PC-3 (cell line): ENCODE data around the gene INPP5F. TPM values are rescaled to one million over a fixed set of nuclear protein-coding genes. Genes with fewer than 3 reads are reported as not detected.

Experiments used
- ATAC-seq: fragments of 200-7000 bp; cut with Tn5 transposase; 2 replicates; pipeline ENCODE4 v1.9.1; 2020; ENCODE audit warnings: mild to moderate bottlenecking, moderate library complexity
- BruUV-seq: library from RNA; stranded (reverse); fragments of 400-500 nt; replicated peaks from 2 replicates; lab custom pipeline; 2021; lab: Mats Ljungman, UMichigan
- CTCF ChIA-PET: fragments of 300-600 bp; sonication (Branson Sonifier 250); formaldehyde crosslinking; loops from one replicate; lab custom pipeline; 2022; ENCODE audit warnings: antibody characterized with exemption; lab: Charles Lee
- POLR2A ChIA-PET: fragments of 300-600 bp; sonication (Branson Sonifier 250); formaldehyde crosslinking; loops from one replicate; lab custom pipeline; 2022; ENCODE audit warnings: antibody characterized with exemption; ENCODE audit not compliant: unreplicated experiment; lab: Charles Lee
- DNase-seq: peaks from one replicate; pipeline ENCODE4 v3.0.0-alpha.2; 2015
- H2AFZ ChIP-seq: fragments of 300-600 bp; sonication (generic); 2 replicates; pipeline ENCODE4 v1.6.0; 2016; ENCODE audit warnings: antibody characterized with exemption, low read length
- H3F3A ChIP-seq: fragments of 300-600 bp; sonication (generic); one replicate; pipeline ENCODE4 v1.6.0; 2017; ENCODE audit warnings: antibody characterized with exemption, low read length, control low read depth, mild to moderate bottlenecking; ENCODE audit not compliant: unreplicated experiment
- H3K27ac ChIP-seq: fragments of 300-600 bp; sonication (generic); 2 replicates; pipeline ENCODE4 v1.5.1; 2016; ENCODE audit warnings: mild to moderate bottlenecking, low read length
- H3K27me3 ChIP-seq: fragments of 300-600 bp; sonication (generic); 2 replicates; pipeline ENCODE4 v1.6.1; 2016; ENCODE audit warnings: low read length, mixed read lengths
- H3K36me3 ChIP-seq: fragments of 300-600 bp; sonication (generic); 2 replicates; pipeline ENCODE4 v1.6.1; 2016; ENCODE audit warnings: low read depth, mixed run types, low read length, mixed read lengths
- H3K4me1 ChIP-seq: fragments of 300-600 bp; sonication (generic); 2 replicates; pipeline ENCODE4 v1.5.1; 2016; ENCODE audit warnings: low read length; ENCODE audit not compliant: insufficient read depth
- H3K4me2 ChIP-seq: fragments of 300-600 bp; sonication (generic); 2 replicates; pipeline ENCODE4 v1.6.0; 2016; ENCODE audit warnings: low read length
- H3K4me3 ChIP-seq: fragments of 300-600 bp; sonication (generic); 2 replicates; pipeline ENCODE4 v1.5.1; 2016; ENCODE audit warnings: mild to moderate bottlenecking, low read length, mixed read lengths
- H3K79me2 ChIP-seq: fragments of 300-600 bp; sonication (generic); 2 replicates; pipeline ENCODE4 v1.6.1; 2017; ENCODE audit warnings: low read length, mixed read lengths
- H3K9ac ChIP-seq: fragments of 300-600 bp; sonication (generic); 2 replicates; pipeline ENCODE4 v1.6.0; 2016; ENCODE audit warnings: mild to moderate bottlenecking, low read length
- H3K9me2 ChIP-seq: fragments of 300-600 bp; sonication (generic); replicated peaks from 2 replicates; pipeline ENCODE4 v1.6.1; 2016; ENCODE audit warnings: mixed run types, low read length, mixed read lengths
- H3K9me3 ChIP-seq: fragments of 300-600 bp; sonication (generic); 2 replicates; pipeline ENCODE4 v1.6.1; 2016; ENCODE audit warnings: low read length, mixed read lengths
- H4K20me1 ChIP-seq: fragments of 300-600 bp; sonication (generic); 2 replicates; pipeline ENCODE4 v1.6.1; 2016; ENCODE audit warnings: low read length, mixed read lengths
- CTCF ChIP-seq: fragments of 300-600 bp; sonication (generic); conservative IDR thresholded peaks from 2 replicates; pipeline ENCODE4 v1.5.1; 2017; ENCODE audit warnings: antibody characterized with exemption, low read depth, mild to moderate bottlenecking, low read length
- EZH2 ChIP-seq: fragments of 300-600 bp; sonication (generic); IDR thresholded peaks from one replicate; pipeline ENCODE4 v1.6.1; 2017; ENCODE audit warnings: antibody characterized with exemption, mild to moderate bottlenecking, low read length; ENCODE audit not compliant: unreplicated experiment
- EZH2phosphoT487 ChIP-seq: fragments of 300-600 bp; sonication (generic); IDR thresholded peaks from 2 replicates; pipeline ENCODE4 v1.6.1; 2018; ENCODE audit warnings: mild to moderate bottlenecking, antibody characterized with exemption, low read length, borderline replicate concordance
- intact Hi-C: fragments of 100-400 bp; cut with micrococcal nuclease; formaldehyde crosslinking; loops from 2 replicates; pipeline ENCODE4 v1.9.0; 2023
- total RNA-seq: library from RNA; depleted of rRNA; stranded (reverse); fragments of >200 nt; gene quantifications from 2 replicates; pipeline ENCODE4 v1.2.3, GENCODE V29; 2014

INPP5F gene
- total RNA-seq, 1 experiment from 2014 or later, result 8.2 TPM

DNA sequence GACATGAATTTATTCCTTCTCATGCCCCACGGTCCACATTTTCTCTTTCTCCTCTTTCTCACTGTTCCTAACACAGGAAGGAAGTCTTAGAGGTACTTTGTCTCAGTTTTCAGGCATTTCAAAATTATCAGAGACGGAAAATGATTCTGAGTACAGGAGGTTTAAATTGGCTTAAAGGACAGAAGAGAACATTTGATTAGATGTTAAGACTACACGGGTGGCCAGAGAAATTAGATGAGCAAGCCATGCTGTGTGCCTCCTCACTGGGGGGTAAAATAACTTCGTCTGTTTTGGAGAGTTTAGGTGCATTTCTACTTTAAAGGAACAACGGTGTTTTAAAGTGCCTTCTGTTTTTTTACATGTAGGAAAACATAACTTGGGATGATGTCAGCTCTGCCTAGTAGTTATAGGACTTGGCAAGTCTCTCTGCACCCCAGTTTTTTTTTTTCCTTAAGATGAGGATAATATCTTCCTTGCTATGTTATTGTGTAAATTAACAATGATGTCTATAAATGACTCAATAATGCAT is 79.9 kb downstream of the INPP5F start:
- intact Hi-C loops, result no loop called here
- Histone ChIP-seq H3K36me3 (no peaks in the 10 kb centered on the region), H3K9me2 (no peaks in the 10 kb centered on the region), H3K27me3 (no peaks in the 10 kb centered on the region), H3K27ac (no peak overlapping the region), H3F3A (no peaks in the 10 kb centered on the region), H3K9ac (no peak overlapping the region), H4K20me1 (no peaks in the 10 kb centered on the region), H3K79me2 (no peaks in the 10 kb centered on the region), H3K9me3 (no peaks in the 10 kb centered on the region), H3K4me3 (no peak overlapping the region), H3K4me2 (no peak overlapping the region), H3K4me1 (no peaks in the 10 kb centered on the region), H2AFZ (no peak overlapping the region)
- TF ChIP-seq CTCF, result no peak
- TF ChIP-seq EZH2phosphoT487, result no peak
- TF ChIP-seq EZH2, result no peak
- CTCF ChIA-PET, result no interaction called here
- no peak for ATAC-seq
- DNase-seq, result no peak
- POLR2A ChIA-PET, result no interaction called here
- BruUV-seq, result no TSS peak

- no peaks in the 10 kb centered on the region for H3K9me3 ChIP-seq
- no peak overlapping the region for H2AFZ ChIP-seq
- no peak overlapping the region for H3K9ac ChIP-seq
- no peak for DNase-seq
- H3K27me3 ChIP-seq, result no peaks in the 10 kb centered on the region
- H3K4me1 ChIP-seq, result no peaks in the 10 kb centered on the region
- ChIA-PET CTCF (no interaction called here), POLR2A (no interaction called here)
- no peaks in the 10 kb centered on the region for H3K9me2 ChIP-seq
- H4K20me1 ChIP-seq, result no peaks in the 10 kb centered on the region
- H3K4me2 ChIP-seq, result no peak overlapping the region
- H3F3A ChIP-seq, result no peaks in the 10 kb centered on the region
- TF ChIP-seq CTCF, result no peak
- no peaks in the 10 kb centered on the region for H3K36me3 ChIP-seq
- intact Hi-C loops, result no loop called here
- no peak overlapping the region for H3K27ac ChIP-seq
- H3K4me3 ChIP-seq, result no peak overlapping the region
- no TSS peak for BruUV-seq
- H3K79me2 ChIP-seq, result no peaks in the 10 kb centered on the region
- no peak for ATAC-seq
These were observed 80.7 kb downstream of the INPP5F start for GRCh38 chr10:119806334-119807130.

DNA sequence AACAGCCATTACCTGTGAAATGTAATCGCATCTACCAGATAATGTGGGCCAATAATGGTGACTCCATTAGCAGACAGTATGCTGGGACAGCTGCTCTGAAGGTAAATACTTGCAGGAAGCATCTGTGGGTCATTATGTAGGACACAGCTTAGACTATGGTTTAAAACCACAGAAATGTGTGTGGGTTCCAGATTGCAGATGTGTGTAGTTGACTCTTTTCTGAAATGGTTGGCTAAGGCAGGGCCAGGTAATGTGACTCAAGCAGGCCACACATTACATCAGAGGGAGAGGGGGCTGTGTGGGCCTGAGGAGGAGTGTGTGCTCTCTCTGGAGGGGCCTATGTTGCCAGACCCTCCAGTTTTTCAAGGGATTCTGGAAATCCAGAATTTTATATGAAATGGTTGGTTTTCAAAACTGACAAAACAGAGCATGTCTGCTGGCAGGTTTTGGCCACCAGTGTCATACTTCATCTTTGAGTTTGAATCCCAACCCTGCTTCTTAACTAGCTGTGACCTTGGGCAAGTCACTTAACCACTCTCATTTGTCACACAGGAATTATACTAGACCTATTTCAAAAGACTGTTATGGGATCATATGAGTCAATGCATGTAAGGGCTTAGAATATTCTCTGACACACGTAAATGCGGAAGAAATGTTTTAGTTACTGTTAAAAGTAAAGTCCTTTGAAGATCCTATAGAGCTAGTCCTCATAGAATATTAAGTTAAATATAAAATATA is 82.3 kb downstream of the INPP5F start:
- Histone ChIP-seq H3K9ac (no peak overlapping the region), H3K4me1 (no peaks in the 10 kb centered on the region), H3K9me2 (no peaks in the 10 kb centered on the region), H3K36me3 (no peaks in the 10 kb centered on the region), H3F3A (no peaks in the 10 kb centered on the region), H4K20me1 (no peaks in the 10 kb centered on the region), H3K27ac (no peak overlapping the region), H3K4me2 (no peak overlapping the region), H3K79me2 (no peaks in the 10 kb centered on the region), H2AFZ (no peak overlapping the region), H3K4me3 (no peak overlapping the region), H3K9me3 (no peaks in the 10 kb centered on the region), H3K27me3 (no peaks in the 10 kb centered on the region)
- ChIA-PET CTCF (no interaction called here), POLR2A (no interaction called here)
- no peak for TF ChIP-seq EZH2
- no peak for TF ChIP-seq EZH2phosphoT487
- TF ChIP-seq CTCF, result no peak
- no peak for DNase-seq
- no TSS peak for BruUV-seq
- intact Hi-C loops, result no loop called here
- ATAC-seq, result no peak
